GM23338 (cell line): ENCODE measurements around the gene STPG2.

Source experiments
- CTCF ChIP-seq, 2 experiments: fragments of 200-600 bp in 1 of 2; sonication (generic) in 1 of 2; conservative IDR thresholded peaks; 2 replicates each; pipeline versions ENCODE4 v1.5.1 to v1.6.1; 2016 to 2017; ENCODE audit warnings: antibody characterized with exemption in 2 of 2, low read depth in 2 of 2, mild to moderate bottlenecking in 2 of 2, moderate library complexity in 1 of 2
- EZH2 ChIP-seq: fragments of 200-600 bp; sonication (generic); IDR thresholded peaks from one replicate; pipeline ENCODE4 v1.8.0; 2017; ENCODE audit warnings: antibody characterized with exemption, mild to moderate bottlenecking, low read depth; ENCODE audit not compliant: unreplicated experiment
- EZH2phosphoT487 ChIP-seq: fragments of 200-600 bp; sonication (generic); IDR thresholded peaks from one replicate; pipeline ENCODE4 v1.8.1; 2018; ENCODE audit warnings: antibody characterized with exemption; ENCODE audit not compliant: unreplicated experiment
- POLR2AphosphoS5 ChIP-seq: IDR thresholded peaks from 2 replicates; pipeline ENCODE4 v1.6.1; 2016; ENCODE audit warnings: antibody characterized with exemption, low read depth
- REST ChIP-seq: IDR thresholded peaks from one replicate; pipeline ENCODE4 v1.6.1; 2018; ENCODE audit warnings: antibody characterized with exemption; ENCODE audit not compliant: unreplicated experiment
- ZNF114 ChIP-seq: fragments of 250-450 bp; sonication (Bioruptor Pico); IDR thresholded peaks from 2 replicates; pipeline ENCODE4 v1.5.0; 2020; ENCODE audit warnings: mild to moderate bottlenecking, moderate library complexity
- ZNF331 ChIP-seq: fragments of 250-450 bp; sonication (Bioruptor Pico); IDR thresholded peaks from 2 replicates; pipeline ENCODE4 v1.5.0; 2020; ENCODE audit warnings: low read depth, mild to moderate bottlenecking, moderate library complexity

- TF ChIP-seq CTCF (conservative IDR thresholded peaks at IDR 0.05; ENCODE audit: low read depth in 2 of 2) (no peak), REST (no peak), EZH2phosphoT487 (no peak), ZNF331 (CRISPR knock-in tag) (no peak), EZH2 (no peak), ZNF114 (CRISPR knock-in tag) (no peak), POLR2AphosphoS5 (no peak)
Measured at GRCh38 chr4:97866821-97867556, 276.3 kb downstream of the STPG2 start.
